Measurements from ENCODE around the gene ACAT2. TPM values are rescaled to one million over a fixed set of nuclear protein-coding genes. Genes with fewer than 3 reads are reported as not detected.
"Not testable (repeated sequence)": the region's sequence is repeated elsewhere in the genome, so short reads cannot be mapped to it uniquely, and the experiment has no call there.

Gene ACAT2
- total RNA-seq, 2 donors from 2014 or later, result 7.3 to 16.2 TPM

- ATAC-seq, result no peak
- TF ChIP-seq CTCF (IDR thresholded peaks at IDR 0.05) (no peak), POLR2A (IDR thresholded peaks at IDR 0.05) (no peak)
- 14 to 25% methylated on average over 4 of the region's 4 CpGs for WGBS, 2 donors
- intact Hi-C loops (cut with DNase I), result no loop called here
- Histone ChIP-seq H3K4me1 (peaks cover 58% of the 10 kb centered on the region), H3K4me3 (no peak overlapping the region), H3K9me3 (no peaks in the 10 kb centered on the region), H3K27ac (peak overlapping the region in 1 of 4 donors; percentile 37), H3K27me3 (no peaks in the 10 kb centered on the region), H3K36me3 (replicated peaks in 1 of 2; ENCODE audit: insufficient read depth in 1 of 2, low read depth in 2 of 2) (no peaks in the 10 kb centered on the region)
- DNase-seq, result no peak
These were observed 32.1 kb upstream of the ACAT2 start for GRCh38 chr6:159729598-159730331.

GRCh38 chr6:159730332-159730676 is 31.5 kb upstream of the ACAT2 start:
- peaks cover 53% of the 10 kb centered on the region for H3K4me1 ChIP-seq
- TF ChIP-seq POLR2A (IDR thresholded peaks at IDR 0.05) (no peak), CTCF (IDR thresholded peaks at IDR 0.05) (no peak)
- intact Hi-C loops (cut with DNase I), result no loop called here
- H3K27me3 ChIP-seq, result no peaks in the 10 kb centered on the region
- no peaks in the 10 kb centered on the region for H3K9me3 ChIP-seq
- no peaks in the 10 kb centered on the region for H3K36me3 ChIP-seq (replicated peaks in 1 of 2; ENCODE audit: insufficient read depth in 1 of 2, low read depth in 2 of 2)
- DNase-seq (no peak), ATAC-seq (no peak)
- H3K27ac ChIP-seq, result no peak overlapping the region
- WGBS, 2 donors, result 47 to 56% methylated on average over 6 of the region's 6 CpGs
- H3K4me3 ChIP-seq, result no peak overlapping the region

- intact Hi-C loops (cut with DNase I); ATAC-seq; H3K9me3 ChIP-seq; H3K4me3 ChIP-seq; H3K27me3 ChIP-seq; H3K36me3 ChIP-seq (replicated peaks in 1 of 2; ENCODE audit: insufficient read depth in 1 of 2, low read depth in 2 of 2); DNase-seq; H3K27ac ChIP-seq: not testable (repeated sequence)
- 85 to 90% methylated on average over 11 to 12 of the region's 12 CpGs for WGBS, 2 donors
- H3K4me1 ChIP-seq, result peaks cover 48% of the 10 kb centered on the region
These were observed 29.3 kb upstream of the ACAT2 start for GRCh38 chr6:159732550-159732949.

- H3K27ac ChIP-seq; H3K4me3 ChIP-seq; DNase-seq; intact Hi-C loops (cut with DNase I); H3K36me3 ChIP-seq (replicated peaks in 1 of 2; ENCODE audit: insufficient read depth in 1 of 2, low read depth in 2 of 2); ATAC-seq; H3K27me3 ChIP-seq; H3K9me3 ChIP-seq: not testable (repeated sequence)
- 93 to 94% methylated on average over 12 of the region's 12 CpGs for WGBS, 2 donors
- H3K4me1 ChIP-seq, result peaks cover 48% of the 10 kb centered on the region
These were observed 28.4 kb upstream of the ACAT2 start for GRCh38 chr6:159733395-159733794.

- peaks cover 4% of the 10 kb centered on the region in 2 donors for H3K36me3 ChIP-seq (replicated peaks in 1 of 2; ENCODE audit: insufficient read depth in 1 of 2, low read depth in 2 of 2)
- peaks cover 25% of the 10 kb centered on the region for H3K4me1 ChIP-seq
- WGBS, 2 donors, result 83 to 85% methylated on average over 7 of the region's 7 CpGs
- H3K27me3 ChIP-seq, result no peaks in the 10 kb centered on the region
- H3K4me3 ChIP-seq, result no peak overlapping the region
- no peak for TF ChIP-seq POLR2A (IDR thresholded peaks at IDR 0.05)
- TF ChIP-seq CTCF (IDR thresholded peaks at IDR 0.05), result no peak
- H3K9me3 ChIP-seq, result no peaks in the 10 kb centered on the region
- DNase-seq (no peak), ATAC-seq (no peak)
- intact Hi-C loops (cut with DNase I), result no loop called here
- no peak overlapping the region for H3K27ac ChIP-seq
These were observed 24.9 kb upstream of the ACAT2 start for GRCh38 chr6:159736908-159737307.

- ATAC-seq (no peak), DNase-seq (no peak)
- intact Hi-C loops (cut with DNase I), result no loop called here
- Histone ChIP-seq H3K9me3 (no peaks in the 10 kb centered on the region), H3K27me3 (no peaks in the 10 kb centered on the region), H3K4me3 (no peak overlapping the region), H3K4me1 (peaks cover 7% of the 10 kb centered on the region), H3K27ac (no peak overlapping the region), H3K36me3 (replicated peaks in 1 of 2; ENCODE audit: insufficient read depth in 1 of 2, low read depth in 2 of 2) (peaks cover 8 to 21% of the 10 kb centered on the region in 2 donors)
- no peak for TF ChIP-seq CTCF (IDR thresholded peaks at IDR 0.05)
- 44 to 52% methylated on average over 3 of the region's 3 CpGs for WGBS, 2 donors
These were observed 22.5 kb upstream of the ACAT2 start for GRCh38 chr6:159739341-159739740.

All from body of pancreas (tissue), 4 donors.